HepG2 (cell line): ENCODE data around the gene TBX15. TPM values are rescaled to one million over a fixed set of nuclear protein-coding genes. Genes with fewer than 3 reads are reported as not detected.

Experiments used
- EZH2 ChIP-seq: conservative IDR thresholded peaks from 2 replicates; pipeline ENCODE4 v1.6.1; 2012; ENCODE audit warnings: mild to moderate bottlenecking, low read depth, low read length, moderate library complexity
- KDM3A ChIP-seq: IDR thresholded peaks from 2 replicates; pipeline ENCODE4 v1.6.1; 2018; ENCODE audit warnings: low read depth, missing compliant biosample characterization
- MIER2 ChIP-seq: IDR thresholded peaks from 2 replicates; pipeline ENCODE4 v1.6.1; 2016; ENCODE audit warnings: missing biosample characterization, missing genetic modification reagents
- PPARG ChIP-seq: conservative IDR thresholded peaks from 2 replicates; pipeline ENCODE4 v1.6.1; 2016; ENCODE audit warnings: missing biosample characterization, missing genetic modification reagents
- PRPF4 ChIP-seq: fragments of 200-400 bp; formaldehyde crosslinking; IDR thresholded peaks from 2 replicates; pipeline ENCODE4 v1.6.1; 2016; ENCODE audit warnings: low read length, low read depth; ENCODE audit not compliant: poor library complexity, severe bottlenecking
- RARA ChIP-seq: IDR thresholded peaks from 2 replicates; pipeline ENCODE4 v1.6.1; 2016; ENCODE audit warnings: missing genetic modification reagents, missing compliant biosample characterization
- STAT5B ChIP-seq: sonication (generic); formaldehyde crosslinking; IDR thresholded peaks from 2 replicates; pipeline ENCODE4 v1.4.0; 2020; ENCODE audit warnings: missing genetic modification reagents
- ZNF326 ChIP-seq: sonication (generic); formaldehyde crosslinking; IDR thresholded peaks from 2 replicates; pipeline ENCODE4 v1.4.0; 2020; ENCODE audit warnings: missing genetic modification reagents, borderline replicate concordance
- ZNF557 ChIP-seq: sonication (generic); formaldehyde crosslinking; IDR thresholded peaks from 2 replicates; pipeline ENCODE4 v1.4.0; 2020; ENCODE audit warnings: missing genetic modification reagents
- ZNF703 ChIP-seq: sonication (generic); formaldehyde crosslinking; IDR thresholded peaks from 2 replicates; pipeline ENCODE4 v1.5.1; 2020; ENCODE audit warnings: missing genetic modification reagents, mild to moderate bottlenecking, moderate library complexity, borderline replicate concordance
- polyA plus RNA-seq, 8 experiments: library from polyadenylated mRNA; depleted of rRNA in 3 of 8; stranded (reverse) in 7 of 8; unstranded in 1 of 8; fragments of >200 nt; fragmentation: Illumina TruSeq in 4 of 8; extraction: Trizol in 4 of 8; gene quantifications; 2 replicates each; pipeline versions ENCODE4 v1.2.1 to v1.2.3, GENCODE V29; 2011 to 2016; ENCODE audit warnings: low read depth in 4 of 8, missing spikeins in 1 of 8, mixed read lengths in 1 of 8; ENCODE audit not compliant: insufficient read depth in 1 of 8
- total RNA-seq, 5 experiments: library from RNA; depleted of rRNA; stranded (reverse); fragments of >200 nt; fragmentation: Illumina TruSeq; extraction: Trizol; gene quantifications; 2 replicates each; pipeline ENCODE4 v1.2.3, GENCODE V29; 2016; ENCODE audit warnings: low read depth in 1 of 5
- TF ChIP-seq, protein P1 (sequence below): sonication (generic); formaldehyde crosslinking; IDR thresholded peaks from 2 replicates; pipeline ENCODE4 v1.4.0; 2020; ENCODE audit warnings: missing genetic modification reagents
- TF ChIP-seq, protein P2 (sequence below): sonication (generic); formaldehyde crosslinking; IDR thresholded peaks from 2 replicates; pipeline ENCODE4 v1.5.0; 2020; ENCODE audit warnings: missing genetic modification reagents
- TF ChIP-seq, protein P3 (sequence below): sonication (generic); formaldehyde crosslinking; IDR thresholded peaks from 2 replicates; pipeline ENCODE4 v1.8.0; 2022; ENCODE audit warnings: mild to moderate bottlenecking, missing genetic modification reagents

Gene TBX15
- total and polyA plus RNA-seq, 2 of the 13 experiments (the other 11 are each of a cell fraction or from before 2014, with no cell fraction given) = 0.42 to 1.9 TPM

GRCh38 chr1:118863688-118864087 is 124.5 kb downstream of the TBX15 start (continued):
- TF ChIP-seq, protein P1, sequence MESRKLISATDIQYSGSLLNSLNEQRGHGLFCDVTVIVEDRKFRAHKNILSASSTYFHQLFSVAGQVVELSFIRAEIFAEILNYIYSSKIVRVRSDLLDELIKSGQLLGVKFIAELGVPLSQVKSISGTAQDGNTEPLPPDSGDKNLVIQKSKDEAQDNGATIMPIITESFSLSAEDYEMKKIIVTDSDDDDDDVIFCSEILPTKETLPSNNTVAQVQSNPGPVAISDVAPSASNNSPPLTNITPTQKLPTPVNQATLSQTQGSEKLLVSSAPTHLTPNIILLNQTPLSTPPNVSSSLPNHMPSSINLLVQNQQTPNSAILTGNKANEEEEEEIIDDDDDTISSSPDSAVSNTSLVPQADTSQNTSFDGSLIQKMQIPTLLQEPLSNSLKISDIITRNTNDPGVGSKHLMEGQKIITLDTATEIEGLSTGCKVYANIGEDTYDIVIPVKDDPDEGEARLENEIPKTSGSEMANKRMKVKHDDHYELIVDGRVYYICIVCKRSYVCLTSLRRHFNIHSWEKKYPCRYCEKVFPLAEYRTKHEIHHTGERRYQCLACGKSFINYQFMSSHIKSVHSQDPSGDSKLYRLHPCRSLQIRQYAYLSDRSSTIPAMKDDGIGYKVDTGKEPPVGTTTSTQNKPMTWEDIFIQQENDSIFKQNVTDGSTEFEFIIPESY = no peak
- TF ChIP-seq ZNF703 (CRISPR knock-in tag) = no peak
- no peak for TF ChIP-seq STAT5B (CRISPR knock-in tag)
- no peak for TF ChIP-seq EZH2
- no peak for TF ChIP-seq MIER2
- no peak for TF ChIP-seq KDM3A
- TF ChIP-seq RARA (CRISPR knock-in tag) = no peak
- TF ChIP-seq, protein P2, sequence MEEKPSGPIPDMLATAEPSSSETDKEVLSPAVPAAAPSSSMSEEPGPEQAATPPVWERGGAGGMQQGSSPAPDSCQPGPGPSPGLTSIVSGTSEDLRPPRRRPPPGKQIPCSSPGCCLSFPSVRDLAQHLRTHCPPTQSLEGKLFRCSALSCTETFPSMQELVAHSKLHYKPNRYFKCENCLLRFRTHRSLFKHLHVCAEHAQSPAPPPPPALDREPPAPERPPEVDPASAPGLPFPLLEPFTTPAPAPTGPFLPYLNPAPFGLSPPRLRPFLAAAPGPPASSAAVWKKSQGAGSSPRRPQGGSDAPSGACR = no peak
- no peak for TF ChIP-seq PPARG (CRISPR knock-in tag)
- TF ChIP-seq, protein P3, sequence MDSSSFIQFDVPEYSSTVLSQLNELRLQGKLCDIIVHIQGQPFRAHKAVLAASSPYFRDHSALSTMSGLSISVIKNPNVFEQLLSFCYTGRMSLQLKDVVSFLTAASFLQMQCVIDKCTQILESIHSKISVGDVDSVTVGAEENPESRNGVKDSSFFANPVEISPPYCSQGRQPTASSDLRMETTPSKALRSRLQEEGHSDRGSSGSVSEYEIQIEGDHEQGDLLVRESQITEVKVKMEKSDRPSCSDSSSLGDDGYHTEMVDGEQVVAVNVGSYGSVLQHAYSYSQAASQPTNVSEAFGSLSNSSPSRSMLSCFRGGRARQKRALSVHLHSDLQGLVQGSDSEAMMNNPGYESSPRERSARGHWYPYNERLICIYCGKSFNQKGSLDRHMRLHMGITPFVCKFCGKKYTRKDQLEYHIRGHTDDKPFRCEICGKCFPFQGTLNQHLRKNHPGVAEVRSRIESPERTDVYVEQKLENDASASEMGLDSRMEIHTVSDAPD (CRISPR knock-in tag) = no peak
- no peak for TF ChIP-seq ZNF326 (CRISPR knock-in tag)
- TF ChIP-seq PRPF4 = no peak
- no peak for TF ChIP-seq ZNF557
